Measurements from ENCODE around the gene UBXN6. TPM values are rescaled to one million over a fixed set of nuclear protein-coding genes. Genes with fewer than 3 reads are reported as not detected.

The UBXN6 gene
- total RNA-seq, 1 experiment from 2014 or later = 76.5 TPM

DNA sequence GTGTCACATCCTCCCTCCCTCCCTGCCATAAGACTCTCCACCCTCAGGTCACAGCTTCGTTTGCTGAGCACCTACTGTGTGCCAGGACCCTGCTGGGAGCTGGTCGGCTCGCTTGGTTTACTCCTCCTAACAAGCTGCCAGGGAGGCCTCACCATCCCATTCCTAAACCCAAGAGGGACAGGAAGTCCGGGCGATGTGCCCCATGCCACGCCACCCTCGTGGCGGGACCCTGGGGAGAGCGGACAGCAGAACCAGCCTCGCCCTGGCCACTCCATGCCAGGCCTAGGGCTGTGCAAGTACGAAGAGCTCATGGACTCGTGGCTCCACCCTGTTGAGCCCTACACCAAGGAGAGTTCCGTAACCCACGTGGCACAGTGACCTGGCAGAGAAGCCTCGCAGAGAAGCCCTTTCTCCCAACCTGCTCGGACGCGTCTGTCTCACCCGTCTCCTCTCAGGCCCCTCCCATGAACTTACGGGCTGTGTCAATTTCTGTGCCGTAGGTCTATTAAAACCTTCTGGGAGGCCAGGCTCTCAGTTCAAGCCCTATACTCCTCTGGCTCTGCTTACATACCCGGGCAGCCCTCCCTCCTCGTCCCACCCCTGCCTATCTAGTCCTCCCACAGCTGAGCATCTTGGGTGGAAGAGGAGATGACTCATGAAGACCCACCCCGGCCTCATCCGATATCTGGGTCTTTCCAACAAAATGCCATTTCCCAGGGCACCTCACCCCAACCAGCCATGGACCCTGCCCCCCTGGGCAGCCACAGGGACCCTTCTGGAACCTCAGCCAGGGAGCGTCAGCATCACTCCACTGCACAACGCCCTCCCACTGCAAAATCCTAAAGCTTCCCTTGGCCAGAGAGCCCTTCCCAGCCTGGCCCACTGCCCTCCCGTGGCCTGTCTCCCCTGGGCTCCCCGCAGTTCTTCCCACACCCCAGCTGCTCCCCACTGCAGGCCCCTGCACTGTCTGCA lies 2.6 kb downstream of the UBXN6 start:
- Histone ChIP-seq H3K4me3 (replicated peaks in 1 of 2; ENCODE audit: low read depth in 1 of 2, low read length in 2 of 2) (no peak overlapping the region), H3K9me2 (ENCODE audit: insufficient read depth) (no peaks in the 10 kb centered on the region), H3K36me3 (ENCODE audit: control insufficient read depth in 1 of 2, insufficient read depth in 2 of 2, low read length in 2 of 2) (peaks cover 5 to 10% of the 10 kb centered on the region in 2 experiments; a peak in 2 of 4 replicates), H3K9ac (ENCODE audit: low read length) (no peak overlapping the region), H4K20me1 (ENCODE audit: insufficient read depth) (no peaks in the 10 kb centered on the region), H2AFZ (ENCODE audit: low read depth, low read length, poor library complexity, severe bottlenecking) (no peak overlapping the region), H3K27ac (ENCODE audit: low read depth, low read length) (no peak overlapping the region; the same call in 1 of the 2 replicates), H3K27me3 (ENCODE audit: insufficient read depth, low read length) (no peaks in the 10 kb centered on the region), H3K79me2 (ENCODE audit: insufficient read depth, low read length) (peaks cover 18% of the 10 kb centered on the region), H3K9me3 (ENCODE audit: control insufficient read depth in 1 of 2, insufficient read depth in 1 of 2, low read depth in 1 of 2, low read length in 2 of 2) (no peaks in the 10 kb centered on the region), H3K4me2 (ENCODE audit: low read length) (no peak overlapping the region), H3K4me1 (ENCODE audit: control insufficient read depth in 1 of 2, insufficient read depth in 2 of 2, low read length in 2 of 2) (peaks cover 9 to 17% of the 10 kb centered on the region in 2 experiments; a peak in 3 of 4 replicates)
- DNase-seq (ENCODE audit: low read depth, low spot score) (no peak), ATAC-seq (no peak)
- intact Hi-C loops (cut with micrococcal nuclease) = no loop called here
- POLR2A ChIA-PET = interaction anchor here (1.3 to 1.7 kb wide), 2 partner anchors 17 to 53 kb away, joined by 4 read pairs; partner anchors contain the start of genes CHAF1A and HDGFL2
- TF ChIP-seq, protein P1, sequence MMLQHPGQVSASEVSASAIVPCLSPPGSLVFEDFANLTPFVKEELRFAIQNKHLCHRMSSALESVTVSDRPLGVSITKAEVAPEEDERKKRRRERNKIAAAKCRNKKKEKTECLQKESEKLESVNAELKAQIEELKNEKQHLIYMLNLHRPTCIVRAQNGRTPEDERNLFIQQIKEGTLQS (IDR thresholded peaks at IDR 0.05) = no peak
- RAD21 ChIA-PET (ENCODE audit: low non-redundant PET in 1 of 2, low total read pairs in 2 of 2, uncharacterized antibody in 2 of 2, unreplicated experiment in 2 of 2) = no interaction called here
- CTCF ChIA-PET = no interaction called here
- BruUV-seq (replicated peaks) = no TSS peak

DNA sequence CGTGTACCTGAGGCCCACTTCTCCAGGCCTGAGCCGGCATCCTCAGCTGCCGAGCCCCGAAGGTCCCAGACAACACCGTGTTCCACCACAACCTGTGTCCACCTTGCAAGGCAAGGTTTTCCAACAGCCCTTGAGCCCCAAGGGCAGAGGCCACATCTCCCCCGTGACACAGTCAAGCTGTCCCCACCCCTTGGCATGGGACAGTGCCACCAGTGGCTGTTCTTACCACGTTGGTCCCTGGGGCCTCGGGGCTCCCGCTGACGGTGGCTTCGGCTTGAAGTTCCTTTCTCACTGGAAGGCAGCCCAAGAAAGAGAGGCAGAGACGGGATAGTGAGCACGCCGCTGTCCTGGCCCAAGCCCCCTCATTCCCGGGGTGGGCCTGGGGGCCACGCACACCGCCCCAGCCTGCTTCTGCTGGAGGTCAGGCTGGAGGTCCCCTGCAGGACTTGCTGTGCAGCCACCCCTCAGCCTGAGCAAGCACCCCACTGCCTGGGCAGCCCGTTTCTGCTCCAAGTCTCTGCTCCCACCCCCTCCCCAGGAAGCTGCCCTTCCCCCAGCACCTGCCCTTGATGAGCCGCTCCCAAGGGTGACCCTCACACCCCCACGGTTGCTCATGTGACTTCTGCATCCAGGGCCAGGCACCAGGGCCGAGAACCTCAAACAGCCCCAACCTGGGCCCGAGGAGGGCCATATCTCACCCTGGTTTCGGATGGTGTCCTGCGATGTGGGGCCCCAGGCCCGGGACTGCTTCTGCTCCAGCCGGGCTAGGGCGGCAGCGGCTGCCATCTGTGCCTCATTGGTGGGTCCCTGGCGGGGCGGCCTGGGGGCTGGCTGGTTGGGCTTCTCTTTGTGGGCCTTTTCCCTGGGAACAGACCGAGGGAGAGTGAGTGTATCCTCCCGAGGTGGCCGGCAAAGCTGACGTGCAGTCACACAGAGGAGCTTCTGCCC lies 4.1 kb downstream of the UBXN6 start:
- H3K79me2 ChIP-seq (ENCODE audit: insufficient read depth, low read length) = peaks cover 18% of the 10 kb centered on the region
- DNase-seq (ENCODE audit: low read depth, low spot score) (no peak), ATAC-seq (no peak)
- H3K27ac ChIP-seq (ENCODE audit: low read depth, low read length) = no peak overlapping the region
- H3K9me2 ChIP-seq (ENCODE audit: insufficient read depth) = no peaks in the 10 kb centered on the region
- H3K27me3 ChIP-seq (ENCODE audit: insufficient read depth, low read length) = no peaks in the 10 kb centered on the region
- no peak for TF ChIP-seq TCF7L2 (IDR thresholded peaks at IDR 0.05; ENCODE audit: borderline replicate concordance, extremely low read depth, insufficient read depth, insufficient read length)
- TF ChIP-seq RAD21 (IDR thresholded peaks at IDR 0.05; ENCODE audit: low read depth) = no peak
- no peak for TF ChIP-seq FOSL1 (IDR thresholded peaks at IDR 0.05; ENCODE audit: low read depth)
- no peak for TF ChIP-seq POLR2A (IDR thresholded peaks at IDR 0.05; ENCODE audit: borderline replicate concordance, extremely low read depth, insufficient read depth, insufficient read length)
- no peak for TF ChIP-seq EZH2 (IDR thresholded peaks at IDR 0.05)
- no peak for TF ChIP-seq JUND (IDR thresholded peaks at IDR 0.05)
- no peak for TF ChIP-seq ZFX (IDR thresholded peaks at IDR 0.05)
- TF ChIP-seq SRF (IDR thresholded peaks at IDR 0.05; ENCODE audit: low read depth) = no peak
- TF ChIP-seq, protein P2, sequence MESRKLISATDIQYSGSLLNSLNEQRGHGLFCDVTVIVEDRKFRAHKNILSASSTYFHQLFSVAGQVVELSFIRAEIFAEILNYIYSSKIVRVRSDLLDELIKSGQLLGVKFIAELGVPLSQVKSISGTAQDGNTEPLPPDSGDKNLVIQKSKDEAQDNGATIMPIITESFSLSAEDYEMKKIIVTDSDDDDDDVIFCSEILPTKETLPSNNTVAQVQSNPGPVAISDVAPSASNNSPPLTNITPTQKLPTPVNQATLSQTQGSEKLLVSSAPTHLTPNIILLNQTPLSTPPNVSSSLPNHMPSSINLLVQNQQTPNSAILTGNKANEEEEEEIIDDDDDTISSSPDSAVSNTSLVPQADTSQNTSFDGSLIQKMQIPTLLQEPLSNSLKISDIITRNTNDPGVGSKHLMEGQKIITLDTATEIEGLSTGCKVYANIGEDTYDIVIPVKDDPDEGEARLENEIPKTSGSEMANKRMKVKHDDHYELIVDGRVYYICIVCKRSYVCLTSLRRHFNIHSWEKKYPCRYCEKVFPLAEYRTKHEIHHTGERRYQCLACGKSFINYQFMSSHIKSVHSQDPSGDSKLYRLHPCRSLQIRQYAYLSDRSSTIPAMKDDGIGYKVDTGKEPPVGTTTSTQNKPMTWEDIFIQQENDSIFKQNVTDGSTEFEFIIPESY (IDR thresholded peaks at IDR 0.05; ENCODE audit: extremely low read depth, insufficient replicate concordance, low read length) = no peak
- TF ChIP-seq YY1 (IDR thresholded peaks at IDR 0.05; ENCODE audit: extremely low read depth, insufficient replicate concordance, low read depth, low read length) = no peak
- no peak for TF ChIP-seq ZNF274 (IDR thresholded peaks at IDR 0.05; ENCODE audit: low read depth, low read length)
- TF ChIP-seq EGR1 (IDR thresholded peaks at IDR 0.05; ENCODE audit: low read depth) = no peak
- no peak for TF ChIP-seq SIN3A (IDR thresholded peaks at IDR 0.05; ENCODE audit: low read depth)
- no peak for TF ChIP-seq EZH2phosphoT487 (IDR thresholded peaks at IDR 0.05; ENCODE audit: borderline replicate concordance)
- TF ChIP-seq, protein P1 (IDR thresholded peaks at IDR 0.05) = no peak
- ChIA-PET POLR2A (interaction anchor here (1.7 kb wide), 1 partner anchor 18 kb away, joined by 4 read pairs; the partner anchor contains the start of gene HDGFL2), CTCF (no interaction called here), RAD21 (ENCODE audit: low non-redundant PET in 1 of 2, low total read pairs in 2 of 2, uncharacterized antibody in 2 of 2, unreplicated experiment in 2 of 2) (no interaction called here)
- H3K9ac ChIP-seq (ENCODE audit: low read length) = no peak overlapping the region
- no TSS peak for BruUV-seq (replicated peaks)
- H4K20me1 ChIP-seq (ENCODE audit: insufficient read depth) = no peaks in the 10 kb centered on the region
- H3K4me2 ChIP-seq (ENCODE audit: low read length) = no peak overlapping the region
- H3K36me3 ChIP-seq (ENCODE audit: control insufficient read depth in 1 of 2, insufficient read depth in 2 of 2, low read length in 2 of 2) = peaks cover 9 to 16% of the 10 kb centered on the region in 2 experiments
- no peak overlapping the region for H2AFZ ChIP-seq (ENCODE audit: low read depth, low read length, poor library complexity, severe bottlenecking)
- intact Hi-C loops (cut with micrococcal nuclease) = no loop called here
- H3K9me3 ChIP-seq (ENCODE audit: control insufficient read depth in 1 of 2, insufficient read depth in 1 of 2, low read depth in 1 of 2, low read length in 2 of 2) = no peaks in the 10 kb centered on the region
- peaks cover 9 to 17% of the 10 kb centered on the region in 2 experiments; a peak in 3 of 4 replicates for H3K4me1 ChIP-seq (ENCODE audit: control insufficient read depth in 1 of 2, insufficient read depth in 2 of 2, low read length in 2 of 2)
- no peak overlapping the region for H3K4me3 ChIP-seq (replicated peaks in 1 of 2; ENCODE audit: low read depth in 1 of 2, low read length in 2 of 2)
